Smooth muscle cell (in vitro differentiated cells): Measurements from ENCODE around the gene TMEM114. TPM values are rescaled to one million over a fixed set of nuclear protein-coding genes. Genes with fewer than 3 reads are reported as not detected.

Experiments
- DNase-seq: peaks from one replicate; lab custom pipeline; 2025; ENCODE audit not compliant: unreplicated experiment; lab: John Stamatoyannopoulos, UW
- H2AFZ ChIP-seq: fragments of 200-600 bp; sonication (generic); 2 replicates; pipeline ENCODE4 v1.6.0; 2016; ENCODE audit warnings: antibody characterized with exemption, low read depth, mild to moderate bottlenecking
- H3F3A ChIP-seq: fragments of 200-600 bp; sonication (generic); 2 replicates; pipeline ENCODE4 v1.6.0; 2017; ENCODE audit warnings: antibody characterized with exemption, low read depth
- H3K27ac ChIP-seq: fragments of 200-600 bp; sonication (generic); 2 replicates; pipeline ENCODE4 v1.5.1; 2016; ENCODE audit warnings: low read depth, mild to moderate bottlenecking
- H3K27me3 ChIP-seq: fragments of 200-600 bp; sonication (generic); 2 replicates; pipeline ENCODE4 v1.6.1; 2016; ENCODE audit warnings: low read depth, mild to moderate bottlenecking
- H3K36me3 ChIP-seq: fragments of 200-600 bp; sonication (generic); 2 replicates; pipeline ENCODE4 v1.5.1; 2016; ENCODE audit warnings: low read depth
- H3K4me1 ChIP-seq: fragments of 200-600 bp; sonication (generic); 2 replicates; pipeline ENCODE4 v1.5.1; 2016; ENCODE audit warnings: low read depth
- H3K4me2 ChIP-seq: fragments of 200-600 bp; sonication (generic); 2 replicates; pipeline ENCODE4 v1.6.0; 2016; ENCODE audit warnings: mild to moderate bottlenecking
- H3K4me3 ChIP-seq: fragments of 200-600 bp; sonication (generic); 2 replicates; pipeline ENCODE4 v1.5.1; 2016; ENCODE audit warnings: mild to moderate bottlenecking
- H3K79me2 ChIP-seq: fragments of 200-600 bp; sonication (generic); 2 replicates; pipeline ENCODE4 v1.6.0; 2016; ENCODE audit warnings: low read depth, mild to moderate bottlenecking
- H3K9ac ChIP-seq: fragments of 200-600 bp; sonication (generic); 2 replicates; pipeline ENCODE4 v1.6.0; 2016; ENCODE audit warnings: low read depth
- H3K9me3 ChIP-seq: fragments of 200-600 bp; sonication (generic); replicated peaks from 2 replicates; pipeline ENCODE4 v1.5.1; 2016; ENCODE audit warnings: low read depth
- H4K20me1 ChIP-seq: fragments of 200-600 bp; sonication (generic); 2 replicates; pipeline ENCODE4 v1.6.0; 2016; ENCODE audit warnings: low read depth
- WGBS: methylation state at CpG from one replicate; pipeline ENCODE4 v1.1.7; 2016; ENCODE audit warnings: low lambda C conversion rate; 5-methylcytosine and 5-hydroxymethylcytosine counted together
- polyA plus RNA-seq: library from polyadenylated mRNA; unstranded; fragments of >200 nt; fragmentation: Nextera tagmentation; extraction: Ambion mirVana; gene quantifications from 2 replicates; pipeline ENCODE4 v1.2.1, GENCODE V29; 2016
- total RNA-seq: library from RNA; depleted of rRNA; stranded (reverse); fragments of >200 nt; gene quantifications from 2 replicates; pipeline ENCODE4 v1.2.3, GENCODE V29; 2014
- TF ChIP-seq, protein P1 (sequence below): fragments of 200-600 bp; sonication (generic); IDR thresholded peaks from 2 replicates; pipeline ENCODE4 v1.5.1; 2017; ENCODE audit warnings: borderline replicate concordance, mild to moderate bottlenecking, antibody characterized with exemption; ENCODE audit not compliant: insufficient read depth, poor library complexity, severe bottlenecking

TMEM114 gene
- total and polyA plus RNA-seq, 2 experiments from 2014 or later: not detected

DNA sequence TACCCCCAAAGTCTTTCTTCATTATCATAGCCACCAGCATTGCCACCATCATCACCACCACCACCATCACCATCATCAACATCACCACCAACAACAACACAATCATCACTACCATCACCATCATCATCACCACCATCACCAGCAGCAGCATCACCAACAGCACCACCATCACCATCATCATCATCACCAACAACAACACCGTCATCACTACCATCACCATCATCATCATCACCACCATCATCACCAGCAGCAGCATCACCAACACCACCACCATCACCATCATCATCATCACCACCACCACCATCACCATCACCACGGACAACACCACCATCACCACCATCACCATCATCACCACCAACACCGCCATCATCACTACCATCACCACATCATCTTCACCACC, 500 bp upstream of the TMEM114 start:
- H3F3A ChIP-seq: no peaks in the 10 kb centered on the region
- no peak overlapping the region for H3K27ac ChIP-seq
- no peak overlapping the region for H3K4me3 ChIP-seq
- H3K27me3 ChIP-seq: peaks cover 66% of the 10 kb centered on the region
- no peaks in the 10 kb centered on the region for H4K20me1 ChIP-seq
- TF ChIP-seq, protein P1, sequence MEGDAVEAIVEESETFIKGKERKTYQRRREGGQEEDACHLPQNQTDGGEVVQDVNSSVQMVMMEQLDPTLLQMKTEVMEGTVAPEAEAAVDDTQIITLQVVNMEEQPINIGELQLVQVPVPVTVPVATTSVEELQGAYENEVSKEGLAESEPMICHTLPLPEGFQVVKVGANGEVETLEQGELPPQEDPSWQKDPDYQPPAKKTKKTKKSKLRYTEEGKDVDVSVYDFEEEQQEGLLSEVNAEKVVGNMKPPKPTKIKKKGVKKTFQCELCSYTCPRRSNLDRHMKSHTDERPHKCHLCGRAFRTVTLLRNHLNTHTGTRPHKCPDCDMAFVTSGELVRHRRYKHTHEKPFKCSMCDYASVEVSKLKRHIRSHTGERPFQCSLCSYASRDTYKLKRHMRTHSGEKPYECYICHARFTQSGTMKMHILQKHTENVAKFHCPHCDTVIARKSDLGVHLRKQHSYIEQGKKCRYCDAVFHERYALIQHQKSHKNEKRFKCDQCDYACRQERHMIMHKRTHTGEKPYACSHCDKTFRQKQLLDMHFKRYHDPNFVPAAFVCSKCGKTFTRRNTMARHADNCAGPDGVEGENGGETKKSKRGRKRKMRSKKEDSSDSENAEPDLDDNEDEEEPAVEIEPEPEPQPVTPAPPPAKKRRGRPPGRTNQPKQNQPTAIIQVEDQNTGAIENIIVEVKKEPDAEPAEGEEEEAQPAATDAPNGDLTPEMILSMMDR: no peak
- H3K79me2 ChIP-seq: no peaks in the 10 kb centered on the region
- DNase-seq: no peak
- H2AFZ ChIP-seq: no peak overlapping the region
- WGBS: 100% methylated on average over 3 of the region's 3 CpGs
- no peaks in the 10 kb centered on the region for H3K9me3 ChIP-seq
- H3K4me1 ChIP-seq: no peaks in the 10 kb centered on the region
- H3K36me3 ChIP-seq: no peaks in the 10 kb centered on the region
- H3K4me2 ChIP-seq: no peak overlapping the region
- H3K9ac ChIP-seq: no peak overlapping the region

- no peak for DNase-seq
- no peak overlapping the region for H3K4me2 ChIP-seq
- no peaks in the 10 kb centered on the region for H3K36me3 ChIP-seq
- H3K4me3 ChIP-seq: no peak overlapping the region
- H3K9ac ChIP-seq: no peak overlapping the region
- no peaks in the 10 kb centered on the region for H3K79me2 ChIP-seq
- no peaks in the 10 kb centered on the region for H3K9me3 ChIP-seq
- WGBS: 5% methylated on average over 61 of the region's 64 CpGs
- H4K20me1 ChIP-seq: no peaks in the 10 kb centered on the region
- TF ChIP-seq, protein P1: no peak
- peaks cover 73% of the 10 kb centered on the region for H3K27me3 ChIP-seq
- H2AFZ ChIP-seq: no peak overlapping the region
- H3K27ac ChIP-seq: no peak overlapping the region
- no peaks in the 10 kb centered on the region for H3K4me1 ChIP-seq
- H3F3A ChIP-seq: no peaks in the 10 kb centered on the region
Observed at GRCh38 chr16:8589057-8589899, 1.0 kb downstream of the TMEM114 start.

GRCh38 chr16:8588682-8589056, 1.6 kb downstream of the TMEM114 start:
- no peak overlapping the region for H3K27ac ChIP-seq
- no peaks in the 10 kb centered on the region for H3K9me3 ChIP-seq
- no peak overlapping the region for H3K9ac ChIP-seq
- WGBS: 2% methylated on average over 9 of the region's 9 CpGs
- H3K27me3 ChIP-seq: peaks cover 73% of the 10 kb centered on the region
- DNase-seq: no peak
- H3K4me3 ChIP-seq: no peak overlapping the region
- H3K36me3 ChIP-seq: no peaks in the 10 kb centered on the region
- H3K4me1 ChIP-seq: no peaks in the 10 kb centered on the region
- no peak overlapping the region for H3K4me2 ChIP-seq
- TF ChIP-seq, protein P1: no peak
- no peak overlapping the region for H2AFZ ChIP-seq
- no peaks in the 10 kb centered on the region for H3F3A ChIP-seq
- H3K79me2 ChIP-seq: no peaks in the 10 kb centered on the region
- no peaks in the 10 kb centered on the region for H4K20me1 ChIP-seq

- H4K20me1 ChIP-seq: no peaks in the 10 kb centered on the region
- TF ChIP-seq, protein P1: no peak
- H3K9me3 ChIP-seq: no peaks in the 10 kb centered on the region
- no peaks in the 10 kb centered on the region for H3F3A ChIP-seq
- H3K36me3 ChIP-seq: no peaks in the 10 kb centered on the region
- H3K4me3 ChIP-seq: no peak overlapping the region
- H2AFZ ChIP-seq: no peak overlapping the region
- H3K27me3 ChIP-seq: peaks cover 61% of the 10 kb centered on the region
- no peak overlapping the region for H3K27ac ChIP-seq
- H3K4me1 ChIP-seq: no peaks in the 10 kb centered on the region
- no peak for DNase-seq
- no peak overlapping the region for H3K9ac ChIP-seq
- H3K79me2 ChIP-seq: no peaks in the 10 kb centered on the region
- H3K4me2 ChIP-seq: no peak overlapping the region
Observed at GRCh38 chr16:8587065-8587464, 3.2 kb downstream of the TMEM114 start.
